LNCAP (cell line): Measurements from ENCODE around the gene FAXC.
A peak's percentile ranks its signal among the peaks of the same experiment; 100 is the strongest.

ENCODE experiments used
- CTCF ChIP-seq: fragments of 450-650 bp; IDR thresholded peaks from 2 replicates; pipeline ENCODE4 v1.5.1; 2017; ENCODE audit warnings: mild to moderate bottlenecking

Gene FAXC

GRCh38 chr6:99349171-99350141, at the start of gene FAXC:
Gene FAXC, minus strand, starts transcription at chr6:99349674. Its CDS starts 302 bp downstream, at chr6:99349372.
- peak; percentile 60 for TF ChIP-seq CTCF

DNA sequence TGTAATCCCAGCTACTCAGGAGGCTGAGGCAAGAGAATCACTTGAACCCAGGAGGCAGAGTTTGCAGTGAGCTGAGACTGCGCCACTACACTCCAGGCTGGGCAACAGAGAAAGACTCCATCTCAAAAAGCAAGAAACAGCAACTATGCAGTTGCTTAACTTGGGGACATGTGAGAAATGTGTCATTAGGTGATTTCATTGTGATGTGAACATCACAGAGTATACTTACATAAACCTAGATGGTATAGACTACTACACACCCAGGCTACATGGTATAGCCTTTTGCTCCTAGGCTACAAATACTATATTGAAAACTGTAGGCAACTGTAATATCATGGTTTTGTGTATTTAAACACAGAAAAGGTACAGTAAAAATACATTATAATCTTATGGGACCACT, 47.8 kb upstream of the FAXC start:
- no peak for TF ChIP-seq CTCF

DNA sequence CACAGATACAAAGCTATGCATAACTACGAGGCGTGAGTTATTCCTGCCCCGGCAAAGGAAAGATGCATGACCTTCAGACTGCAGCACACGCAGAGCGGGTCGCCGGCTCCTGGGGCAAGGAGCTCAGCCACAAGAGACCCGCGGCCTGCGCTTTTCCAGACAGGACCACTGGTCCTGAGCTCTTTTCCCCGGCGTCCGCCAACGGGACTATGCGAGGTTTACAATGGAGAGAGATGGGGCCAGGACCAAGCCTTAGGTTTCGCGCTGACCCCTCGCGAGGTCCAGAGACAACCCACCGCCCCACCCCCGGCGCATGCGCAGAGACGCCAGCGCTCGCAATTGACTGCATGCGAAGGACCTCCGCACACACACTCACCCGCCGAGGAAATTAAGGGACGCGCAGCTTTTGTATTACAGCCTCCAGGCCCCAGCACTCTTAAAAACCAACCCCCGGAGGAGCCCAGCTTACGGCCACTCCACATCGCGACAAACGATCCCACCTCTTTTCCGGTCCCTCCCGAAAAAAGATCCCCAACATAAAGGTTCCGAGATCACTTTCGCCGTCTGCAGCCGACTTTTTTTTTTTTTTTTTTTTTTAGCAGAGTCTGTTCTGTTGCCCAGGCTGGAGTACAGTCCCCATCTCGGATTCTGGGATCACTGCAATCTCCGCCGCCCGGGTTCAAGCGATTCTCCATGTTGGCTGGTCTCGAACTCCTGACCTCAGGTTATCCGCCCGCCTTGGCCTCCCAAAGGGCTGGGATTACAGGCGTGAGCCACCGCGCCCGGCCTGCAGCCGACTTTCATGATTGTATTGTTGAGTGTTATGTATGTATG, 44.4 kb upstream of the FAXC start, which contains the start of gene COQ3:
Gene COQ3, minus strand, starts transcription at position 498 of the 834 bp plus-strand sequence. Its CDS starts 16 bp downstream, at position 482.
- TF ChIP-seq CTCF, result no peak

GRCh38 chr6:99393366-99393697, 43.9 kb upstream of the FAXC start:
- TF ChIP-seq CTCF, result no peak

DNA sequence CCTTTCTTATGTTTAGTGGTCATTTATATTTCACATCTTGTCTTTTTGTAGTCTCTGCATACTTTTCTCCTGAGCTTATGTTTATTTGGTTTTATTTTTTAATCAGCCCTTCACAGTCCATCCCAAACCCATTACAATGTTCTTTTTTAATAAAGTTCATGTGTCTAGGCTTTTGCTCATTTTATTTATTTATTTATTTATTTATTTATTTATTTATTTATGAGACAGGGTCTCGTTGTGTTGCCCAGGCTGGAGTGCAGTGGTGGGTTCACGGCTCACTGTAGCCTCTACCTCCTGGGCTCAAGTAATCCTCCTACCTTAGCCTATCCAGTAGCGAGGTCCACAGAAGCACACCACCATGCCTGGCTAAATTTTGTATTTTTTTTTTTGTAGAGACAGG, 41.4 kb upstream of the FAXC start:
- TF ChIP-seq CTCF, result no peak

GRCh38 chr6:99384507-99384906, 35.0 kb upstream of the FAXC start:
- TF ChIP-seq CTCF, result no peak

- no peak for TF ChIP-seq CTCF
Observed at GRCh38 chr6:99378636-99379035, 29.2 kb upstream of the FAXC start.
